GM10266 (cell line): ENCODE results near the gene COA1.
A peak's percentile ranks its signal among the peaks of the same experiment; 100 is the strongest.
"Not testable (repeated sequence)": the region's sequence is repeated elsewhere in the genome, so short reads cannot be mapped to it uniquely, and the experiment has no call there.

ENCODE experiments used
- DNase-seq: peaks from one replicate; pipeline ENCODE4 v3.0.0; 2012; ENCODE audit errors: extremely low spot score
- CTCF ChIP-seq: IDR thresholded peaks from 2 replicates; pipeline ENCODE4 v1.5.1; 2012; ENCODE audit warnings: mild to moderate bottlenecking, low read depth; ENCODE audit not compliant: control insufficient read depth, insufficient read depth; ENCODE audit errors: missing control alignments

The COA1 gene

DNA sequence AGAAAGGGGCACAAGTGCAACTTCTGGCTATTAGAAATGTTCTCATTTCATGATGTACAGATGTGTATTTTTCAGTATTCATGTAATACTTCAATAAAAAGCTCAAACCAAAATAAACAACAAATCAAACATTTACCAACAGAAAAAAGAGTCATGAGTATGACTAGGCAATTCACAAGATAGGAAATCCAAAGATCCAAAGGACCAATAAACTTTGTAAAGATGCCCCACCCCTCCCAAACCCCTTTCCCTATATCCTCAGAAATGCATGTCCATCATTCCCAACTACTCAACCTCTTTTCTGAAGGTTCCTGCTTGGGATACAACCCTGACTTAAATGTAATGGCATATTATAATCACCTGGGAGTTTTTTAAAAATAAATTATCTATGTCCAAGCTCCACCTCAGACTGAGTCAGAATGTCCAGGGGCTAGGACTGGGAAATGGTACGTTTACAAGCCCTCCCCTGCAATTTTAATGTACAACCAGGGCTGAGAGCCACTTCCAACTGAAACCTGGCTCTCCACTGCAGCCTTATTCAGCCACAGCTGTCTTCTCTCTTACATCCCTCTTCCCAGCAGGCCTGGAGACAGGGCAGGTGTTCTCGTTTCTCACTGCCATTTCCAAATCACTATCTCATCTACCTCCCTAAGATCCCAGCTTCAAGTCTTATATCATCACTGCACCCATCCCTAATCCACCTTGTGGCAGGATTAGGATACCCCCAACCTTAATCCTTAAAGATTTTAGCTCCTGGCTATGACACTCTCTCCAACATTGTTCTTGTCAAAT, 36.5 kb downstream of the COA1 start:
- TF ChIP-seq CTCF, result no peak
- no peak for DNase-seq

GRCh38 chr7:43691611-43692010, 37.7 kb downstream of the COA1 start:
- TF ChIP-seq CTCF, result no peak
- no peak for DNase-seq

- no peak for DNase-seq
- no peak for TF ChIP-seq CTCF
Measured at GRCh38 chr7:43689115-43689514, 40.2 kb downstream of the COA1 start.

GRCh38 chr7:43687866-43688265, 41.5 kb downstream of the COA1 start:
- not testable (repeated sequence) for DNase-seq

DNA sequence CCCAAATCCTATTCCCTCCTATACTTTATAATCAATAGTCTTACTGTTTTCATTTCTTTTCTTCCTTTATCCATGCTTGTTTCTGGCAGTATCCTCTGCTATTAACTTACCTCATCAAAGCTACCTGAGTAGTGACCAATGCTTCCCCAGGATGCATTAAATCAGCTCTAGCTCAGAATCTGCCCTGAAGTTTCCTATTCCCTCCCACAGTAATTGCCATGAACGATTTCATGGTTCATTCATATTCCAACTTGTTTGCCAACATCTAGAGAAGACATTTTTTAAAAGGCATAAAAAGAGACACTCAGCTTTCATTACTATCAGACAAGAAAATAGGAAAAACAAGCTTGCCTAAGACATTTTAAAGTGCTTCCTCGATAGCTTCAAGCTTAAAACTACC, 42.3 kb downstream of the COA1 start:
- TF ChIP-seq CTCF, result no peak
- no peak for DNase-seq

DNA sequence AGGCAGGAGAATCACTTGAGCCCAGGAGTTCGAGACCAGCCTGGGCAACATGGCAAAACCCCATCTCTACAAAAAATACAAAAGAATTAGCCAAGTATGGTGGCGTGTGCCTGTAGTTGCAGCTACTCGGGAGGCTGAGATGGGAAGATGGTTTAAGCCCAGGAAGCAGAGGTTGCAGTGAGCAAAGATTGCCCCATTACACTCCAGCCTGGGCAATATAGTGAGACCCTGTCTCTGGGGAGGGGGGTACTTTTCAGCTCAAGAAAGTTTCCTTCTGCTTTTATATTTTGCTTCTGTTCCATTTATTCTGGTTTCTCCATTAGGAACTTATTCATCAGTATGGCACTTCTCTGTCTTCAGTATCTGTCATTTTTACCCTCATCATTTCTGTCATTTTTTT, 48.6 kb downstream of the COA1 start:
- no peak for DNase-seq
- TF ChIP-seq CTCF, result no peak

DNA sequence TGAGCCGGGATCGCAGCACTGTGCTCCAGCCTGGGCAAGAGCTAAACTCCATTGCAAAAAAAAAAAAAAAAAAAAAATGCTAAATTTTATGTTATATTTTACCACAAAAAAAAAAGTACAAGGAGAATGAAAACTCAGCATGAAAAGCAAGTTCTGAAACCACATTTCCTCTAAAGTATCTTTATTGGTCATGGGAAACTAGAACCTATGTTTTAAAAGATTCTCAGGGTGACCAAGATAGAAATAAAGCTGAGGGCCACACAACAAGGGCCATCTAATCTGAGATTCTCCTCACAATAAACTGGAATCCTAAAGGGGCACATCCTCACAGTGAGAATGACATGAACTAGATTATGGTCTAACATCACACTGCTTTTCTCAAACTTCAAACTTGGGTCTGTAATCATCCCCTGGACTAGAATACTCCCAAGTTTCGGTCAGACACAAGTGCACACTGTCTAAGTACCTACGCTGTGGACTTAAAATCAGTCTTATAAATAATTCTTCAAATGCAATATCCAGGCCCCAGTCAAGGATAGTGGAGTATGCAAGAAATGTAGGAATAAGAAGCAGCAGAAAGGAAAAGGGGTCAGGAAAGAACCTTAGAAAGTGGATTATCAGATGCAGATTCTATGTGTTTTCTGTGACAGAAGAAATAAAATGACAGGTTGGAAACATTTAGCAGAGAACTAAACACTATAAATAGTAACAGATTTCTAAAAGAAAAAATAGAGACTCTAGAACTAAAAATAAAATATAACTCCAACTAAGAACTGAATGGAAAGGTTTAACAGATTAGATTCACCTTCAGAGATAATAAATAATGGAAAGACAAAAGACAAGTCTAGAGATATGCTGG, 49.9 kb downstream of the COA1 start:
- peak; percentile 53 for DNase-seq

More for the DNA sequence above, 49.9 kb downstream of the COA1 start:
- TF ChIP-seq CTCF, result no peak
